Activated naive CD4-positive, alpha-beta T cell treated with Interleukin-2 at 50 U/mL for 16 hours (primary cell): ENCODE data around the gene ASAP3.
A peak's percentile ranks its signal among the peaks of the same experiment; 100 is the strongest.

Experiments
- DNase-seq: peaks from one replicate; pipeline ENCODE4 v3.0.0-alpha.2; 2020

Gene ASAP3

GRCh38 chr1:23422241-23422877 is 61.6 kb downstream of the ASAP3 start:
- peak; percentile 41 for DNase-seq

DNA sequence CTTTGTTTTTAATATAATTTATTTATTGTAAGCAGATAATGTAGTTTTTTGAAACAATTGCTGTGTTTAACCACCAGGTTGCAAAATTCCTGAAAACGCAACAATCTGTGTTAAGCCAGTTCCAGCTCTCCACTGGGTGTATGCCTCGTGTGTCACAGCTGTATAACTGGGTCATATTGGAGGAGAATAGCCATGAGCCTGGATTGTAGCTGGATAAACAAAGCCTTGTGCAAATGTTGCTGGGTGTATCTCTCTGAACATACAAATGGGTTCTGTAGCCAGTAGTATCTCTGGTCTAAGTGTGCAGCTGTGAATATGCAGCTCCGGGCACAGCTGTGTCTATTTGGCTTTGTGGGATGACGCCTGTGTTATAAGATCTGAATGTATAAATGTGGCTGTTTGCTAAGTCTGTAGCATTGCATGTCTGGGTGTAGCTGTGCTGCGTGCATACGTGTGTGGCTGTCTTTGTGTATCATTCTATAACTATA is 62.2 kb downstream of the ASAP3 start:
- no peak for DNase-seq

GRCh38 chr1:23421343-23421742 is 62.6 kb downstream of the ASAP3 start:
- no peak for DNase-seq

DNA sequence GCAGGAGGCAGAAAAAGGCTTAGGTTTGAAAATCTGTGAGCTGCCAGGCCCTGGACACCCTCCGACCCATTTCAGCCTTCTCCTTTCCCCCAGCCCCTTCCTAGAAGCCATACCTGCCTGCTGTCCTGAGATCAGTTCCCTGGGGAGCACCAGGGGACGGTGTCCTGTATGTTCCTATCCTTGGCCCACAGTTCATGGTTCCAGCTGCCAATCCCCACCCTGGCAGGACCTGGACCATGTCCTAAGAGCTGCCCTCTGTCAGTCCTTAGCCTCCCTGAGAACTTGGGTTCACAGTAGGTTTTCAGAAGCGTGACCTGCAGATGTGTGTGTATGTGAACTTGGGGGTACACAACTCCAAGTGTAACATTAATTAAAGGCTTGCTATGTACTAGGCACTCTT is 63.2 kb downstream of the ASAP3 start:
- no peak for DNase-seq

- no peak for DNase-seq
These were observed 64.8 kb downstream of the ASAP3 start for GRCh38 chr1:23419180-23419579.

DNA sequence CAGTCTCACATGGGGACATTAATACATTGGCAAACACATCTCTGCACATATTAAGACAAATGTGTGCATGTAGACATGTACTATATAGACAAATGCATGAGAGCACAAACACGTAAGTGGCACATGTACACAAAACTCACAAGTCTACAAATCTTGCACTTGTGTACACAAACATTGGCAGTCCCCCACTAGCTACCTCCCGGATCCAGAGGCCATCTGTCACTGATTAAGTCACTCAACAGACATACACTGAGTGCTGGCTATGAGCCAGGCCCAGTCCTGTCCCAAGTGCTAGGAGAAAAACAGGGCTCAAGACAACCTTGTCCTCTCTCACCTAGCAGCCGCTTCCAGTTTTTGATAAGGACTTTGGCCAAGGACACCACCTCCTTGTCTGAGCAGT is 66.4 kb downstream of the ASAP3 start:
- no peak for DNase-seq

GRCh38 chr1:23416964-23417363 is 67.0 kb downstream of the ASAP3 start:
- no peak for DNase-seq

DNA sequence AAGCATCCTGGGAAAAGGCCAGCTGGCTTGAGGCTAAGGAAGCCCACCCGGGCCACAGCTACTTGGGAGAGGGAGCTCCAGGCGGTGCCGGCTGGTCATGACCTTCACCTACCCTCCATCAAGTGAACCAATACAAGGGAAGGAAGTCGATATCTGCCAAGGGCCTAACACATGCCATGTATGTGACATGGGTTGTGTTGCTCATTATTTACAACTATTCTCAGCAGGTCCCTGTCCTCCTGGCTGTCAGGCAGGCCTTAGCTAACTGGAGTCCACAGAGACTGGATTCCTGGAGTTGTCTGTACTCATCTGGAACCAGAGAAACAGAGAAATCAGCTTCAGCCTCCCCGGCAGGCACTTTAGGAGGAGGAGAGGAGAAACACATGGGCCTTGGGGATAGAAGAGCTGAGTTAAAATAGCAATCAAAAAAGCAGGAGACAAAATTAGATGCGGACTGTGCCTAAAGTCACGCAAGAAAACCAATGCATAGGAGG is 75.1 kb downstream of the ASAP3 start:
- no peak for DNase-seq

GRCh38 chr1:23407016-23407630 is 76.9 kb downstream of the ASAP3 start:
- no peak for DNase-seq

DNA sequence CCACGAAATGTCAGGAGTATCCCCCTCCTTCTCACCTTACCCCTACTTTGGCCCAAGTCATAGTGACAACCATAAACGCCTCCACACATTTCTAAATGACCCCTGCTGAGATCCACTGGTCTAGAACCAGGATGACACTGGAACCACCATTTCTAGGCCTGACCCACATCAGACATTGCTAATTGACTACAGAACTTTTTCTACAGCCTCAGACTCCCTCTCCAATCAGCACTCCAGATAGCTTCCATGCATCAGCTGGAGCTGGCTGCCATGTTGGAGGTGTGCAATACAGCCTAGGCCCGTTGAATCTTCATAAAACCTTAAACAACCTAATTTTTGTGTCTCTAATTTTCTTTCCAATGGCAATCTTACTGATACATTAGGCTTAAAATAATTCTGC is 78.0 kb downstream of the ASAP3 start:
- DNase-seq: no peak

DNA sequence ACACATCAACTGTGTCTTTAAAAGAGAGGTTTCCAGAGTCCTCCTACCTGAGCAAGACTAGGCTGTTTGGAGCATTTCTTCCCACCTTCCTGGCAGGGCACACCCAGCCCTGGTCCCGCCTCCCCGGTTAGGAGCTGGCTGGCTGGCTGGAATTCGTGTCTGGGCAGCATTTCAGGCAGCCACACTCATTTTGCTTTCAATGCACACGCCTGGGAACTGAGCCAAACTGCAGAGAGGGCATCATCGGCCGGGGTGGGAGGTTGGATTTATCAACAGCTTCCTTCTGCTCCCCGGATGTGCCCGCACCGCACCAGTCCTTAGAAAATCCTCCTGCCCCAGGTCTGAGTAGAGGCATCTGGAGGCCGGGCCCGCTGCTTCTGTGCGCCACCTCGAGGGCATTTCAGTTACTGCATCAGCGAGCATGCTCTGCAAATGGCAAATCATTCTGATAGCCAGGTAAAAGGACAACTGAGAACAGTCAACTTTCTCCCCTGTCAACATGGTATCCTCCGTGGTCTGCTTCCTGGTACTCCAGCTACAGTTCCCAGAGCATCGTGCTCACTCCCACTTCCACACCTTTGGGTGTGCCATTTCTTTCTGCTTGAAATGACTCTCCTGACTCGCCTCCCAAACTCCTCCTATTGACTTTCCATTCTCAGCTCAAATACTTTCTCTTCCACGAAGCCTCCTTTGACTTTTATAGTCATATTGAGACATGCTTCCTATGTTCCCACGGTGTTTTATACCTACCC is 80.1 kb downstream of the ASAP3 start:
- peak; percentile 85 for DNase-seq

DNA sequence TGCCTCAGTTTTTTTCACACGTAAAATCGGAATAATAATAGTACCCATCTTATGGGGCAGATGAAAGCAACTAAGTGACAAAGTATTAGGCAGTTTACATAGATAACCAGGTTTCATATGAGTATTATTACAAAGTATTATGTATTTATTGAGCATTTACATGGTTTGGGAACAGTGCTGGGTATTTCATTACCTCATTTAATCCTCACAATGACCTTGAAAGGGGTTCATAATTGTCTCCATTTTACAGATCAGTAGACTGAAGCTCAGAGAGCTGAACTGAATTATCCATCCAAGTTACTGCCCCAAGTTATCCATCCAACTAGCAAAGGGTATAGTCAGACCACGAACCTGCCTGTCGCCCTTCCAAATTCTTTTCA is 80.6 kb downstream of the ASAP3 start:
- no peak for DNase-seq

DNA sequence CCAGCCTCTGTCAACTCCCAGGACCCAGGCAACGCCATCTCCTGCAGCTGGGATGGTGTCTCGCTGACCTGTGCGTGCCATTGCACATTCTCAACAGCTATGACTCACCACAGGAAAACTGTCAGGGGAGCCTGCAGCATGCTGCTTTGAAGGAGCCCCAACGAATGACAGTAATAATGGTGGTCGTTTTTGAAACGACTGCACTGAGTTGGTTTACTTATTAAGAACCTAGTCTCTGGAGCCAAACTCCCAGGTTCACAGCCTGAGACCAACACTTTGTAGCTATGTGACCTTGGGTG is 81.0 kb downstream of the ASAP3 start:
- DNase-seq: no peak

DNA sequence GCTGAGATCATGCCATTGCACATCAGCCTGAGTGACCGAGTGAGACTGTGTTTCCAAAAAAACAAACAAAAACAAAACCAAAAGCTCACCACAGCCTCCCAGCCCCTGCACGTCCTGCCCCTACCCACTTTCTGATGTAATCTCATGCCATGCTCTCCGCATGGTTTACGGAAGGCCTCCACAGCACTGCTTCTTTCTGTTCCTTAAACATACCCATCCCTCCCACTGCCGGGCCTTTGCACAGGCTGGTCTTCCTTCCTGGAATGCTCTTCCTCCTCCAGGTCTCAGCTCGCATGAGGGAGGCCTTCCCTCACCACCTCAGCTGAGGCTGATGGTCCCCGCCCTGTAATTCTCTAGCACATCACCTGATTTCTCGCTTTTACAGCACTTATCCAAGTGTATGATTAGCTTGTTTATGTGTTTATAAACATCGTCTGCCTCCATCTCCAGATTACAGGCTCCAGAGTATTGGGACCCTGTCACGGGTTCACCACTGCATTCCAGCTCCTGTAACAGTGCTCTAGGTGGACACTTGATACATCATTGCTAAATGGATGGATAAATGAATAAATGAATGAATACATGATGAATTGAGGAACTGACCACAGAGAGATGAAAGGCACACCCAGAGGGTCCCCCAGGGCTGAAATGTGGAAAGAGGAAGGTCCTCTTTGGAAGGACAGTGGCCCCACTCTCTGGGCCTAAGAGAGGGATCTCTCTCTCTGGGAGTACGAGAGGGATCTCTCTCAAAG is 81.5 kb downstream of the ASAP3 start:
- DNase-seq: no peak

DNA sequence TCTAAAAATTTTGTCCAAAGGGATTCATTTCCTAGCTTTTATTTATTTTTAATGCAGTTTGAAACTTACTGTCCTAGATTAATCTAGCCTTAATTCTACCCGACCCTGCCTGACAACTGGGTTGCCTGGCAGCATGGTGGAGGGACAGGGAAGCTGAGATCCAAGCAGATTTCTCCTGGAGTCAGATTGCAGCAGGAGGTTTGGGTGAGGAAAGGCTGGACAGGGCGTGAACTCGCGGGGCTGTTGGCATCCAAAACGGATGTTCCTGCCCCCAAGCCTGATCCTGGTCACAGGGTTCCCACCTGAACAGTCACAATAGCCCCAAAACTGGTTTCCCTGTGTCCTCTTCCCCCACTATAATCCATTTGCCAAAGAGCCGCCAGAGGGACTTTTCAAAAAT is 82.7 kb downstream of the ASAP3 start:
- no peak for DNase-seq

GRCh38 chr1:23400324-23401114 is 83.5 kb downstream of the ASAP3 start:
- DNase-seq: no peak

- no peak for DNase-seq
These were observed 84.8 kb downstream of the ASAP3 start for GRCh38 chr1:23399229-23399628.

- DNase-seq: no peak
These were observed 86.1 kb downstream of the ASAP3 start for GRCh38 chr1:23397908-23398307.

DNA sequence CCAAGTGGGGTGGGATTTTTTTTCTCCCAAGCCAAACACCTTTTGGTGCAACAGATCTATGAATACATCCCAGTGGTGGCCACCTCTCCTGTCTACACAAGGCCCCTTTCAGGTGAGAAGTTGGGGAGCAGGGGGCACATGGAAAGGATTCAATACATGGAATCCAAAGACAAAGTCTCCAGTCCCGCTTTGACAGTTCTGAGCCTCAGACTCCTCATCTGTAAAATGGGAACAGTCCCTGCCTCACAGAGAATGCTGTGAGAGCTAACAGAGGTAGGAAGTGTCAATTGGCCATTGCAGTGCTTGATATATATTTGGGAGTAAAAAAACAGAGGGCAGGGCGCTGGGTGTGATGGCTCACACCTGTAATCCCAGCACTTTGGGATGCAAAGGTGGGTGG is 87.6 kb downstream of the ASAP3 start:
- DNase-seq: no peak

- DNase-seq: no peak
These were observed 88.1 kb downstream of the ASAP3 start for GRCh38 chr1:23395849-23396248.

DNA sequence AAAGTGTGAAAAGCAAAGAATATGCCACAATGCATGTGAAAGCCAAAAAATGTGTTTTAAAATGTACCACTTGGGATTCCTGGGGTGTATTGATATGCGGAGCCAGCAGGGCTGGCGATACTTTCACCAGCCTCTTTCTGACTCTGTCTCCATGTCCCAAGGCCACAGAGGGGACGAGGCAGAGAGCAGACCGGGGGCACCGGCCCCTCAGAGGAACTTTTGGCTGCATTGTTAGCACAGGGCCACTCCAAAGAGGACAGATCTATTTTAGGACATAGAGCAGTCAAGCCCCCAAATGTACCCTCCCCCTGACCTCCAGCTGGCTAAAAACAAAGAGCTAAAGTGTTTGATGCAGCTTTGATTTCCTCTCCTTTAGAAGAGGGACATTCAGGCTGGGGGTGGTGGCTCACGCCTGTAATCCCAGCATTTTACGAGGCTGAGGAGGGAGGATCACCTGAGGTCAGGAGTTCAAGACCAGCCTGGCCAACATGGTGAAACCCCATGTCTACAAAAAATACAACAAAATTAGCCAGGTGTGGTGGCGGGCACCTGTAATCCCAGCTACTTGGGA is 88.7 kb downstream of the ASAP3 start:
- DNase-seq: no peak

DNA sequence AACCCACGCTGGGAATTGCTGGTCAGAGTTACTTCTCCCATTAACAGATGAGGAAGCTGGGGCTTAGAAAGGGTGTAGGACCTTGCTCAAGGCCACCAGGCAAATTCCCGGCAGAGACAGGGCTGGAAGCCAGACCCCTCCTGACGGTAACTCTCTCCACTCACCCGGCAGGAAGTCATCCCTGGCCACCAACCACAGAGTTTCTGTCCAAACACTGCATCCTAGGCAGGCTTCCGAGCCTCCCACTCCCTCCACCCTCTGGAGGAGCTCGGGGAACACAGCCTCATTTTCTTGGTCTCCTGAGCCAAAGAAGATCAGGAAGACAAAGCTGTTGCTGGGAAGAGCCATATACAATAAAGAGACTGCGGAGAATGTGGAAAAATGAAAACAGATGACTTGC is 89.3 kb downstream of the ASAP3 start:
- no peak for DNase-seq
